KOPT-K1 (cell line): ENCODE results near the gene SAV1.
A peak's percentile ranks its signal among the peaks of the same experiment; 100 is the strongest.
"Not testable (repeated sequence)": the region's sequence is repeated elsewhere in the genome, so short reads cannot be mapped to it uniquely, and the experiment has no call there.

Experiments used
- H3K27ac ChIP-seq: fragments of 200-600 bp; sonication (generic); 2 replicates; pipeline ENCODE4 v1.5.1; 2016; ENCODE audit warnings: antibody characterized with exemption, mild to moderate bottlenecking, low read depth, low read length; ENCODE audit not compliant: poor library complexity, severe bottlenecking
- H3K36me3 ChIP-seq: fragments of 200-600 bp; sonication (generic); 2 replicates; pipeline ENCODE4 v1.5.1; 2017; ENCODE audit warnings: antibody characterized with exemption, mild to moderate bottlenecking, low read length, moderate library complexity; ENCODE audit not compliant: insufficient read depth
- H3K9me3 ChIP-seq: fragments of 200-600 bp; sonication (generic); 2 replicates; pipeline ENCODE4 v1.5.1; 2017; ENCODE audit warnings: antibody characterized with exemption, low read length, mild to moderate bottlenecking; ENCODE audit not compliant: insufficient read depth, poor library complexity, severe bottlenecking

Gene SAV1

DNA sequence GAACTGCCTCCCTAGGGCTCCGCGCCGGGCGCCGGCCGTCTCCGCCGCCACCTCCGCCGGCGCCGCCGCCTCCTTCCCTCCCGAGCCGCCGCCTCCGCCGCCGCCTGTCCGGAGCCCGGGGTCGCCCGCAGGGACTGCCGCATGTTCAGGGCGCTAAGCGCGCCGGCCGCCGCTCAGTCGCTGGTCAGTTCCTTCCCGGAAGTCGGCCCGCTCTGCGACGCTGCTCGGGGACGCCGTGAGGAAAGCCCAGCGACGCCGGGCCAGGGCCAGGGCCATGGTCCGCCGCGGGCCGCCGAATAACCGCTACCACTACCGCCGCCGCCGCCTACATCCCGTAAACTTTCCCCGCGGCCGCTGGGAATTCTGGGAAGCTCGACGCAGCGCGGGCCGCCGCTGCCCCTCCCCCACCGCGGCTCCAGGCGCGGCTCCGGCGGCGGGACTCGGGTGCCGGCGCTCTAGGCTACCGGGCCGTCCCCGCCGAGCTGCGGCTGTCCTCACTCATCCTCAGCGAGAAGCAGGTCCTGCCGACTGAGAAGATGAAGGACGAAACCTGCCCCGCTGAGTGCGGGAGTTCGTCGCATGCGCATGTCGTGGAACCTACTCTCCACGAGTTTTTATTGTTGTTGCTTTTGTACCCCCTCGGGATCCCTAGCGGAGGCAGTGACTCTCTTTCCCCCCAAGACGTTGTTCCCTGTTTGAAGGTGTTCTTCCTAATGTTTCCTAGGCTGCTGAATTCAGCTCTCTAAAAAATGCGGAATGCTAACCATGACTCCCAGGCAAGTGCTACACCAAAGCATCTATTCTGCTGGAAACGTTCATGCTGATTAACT is at the start of gene SAV1:
Gene SAV1 (minus strand): TSS at position 311 of the 830 bp plus-strand sequence. CDS start 339 bp downstream, outside the sequence.
- no peaks in the 10 kb centered on the region for H3K36me3 ChIP-seq
- no peaks in the 10 kb centered on the region for H3K9me3 ChIP-seq
- H3K27ac ChIP-seq: peak within 1 kb of the TSS; percentile 30

DNA sequence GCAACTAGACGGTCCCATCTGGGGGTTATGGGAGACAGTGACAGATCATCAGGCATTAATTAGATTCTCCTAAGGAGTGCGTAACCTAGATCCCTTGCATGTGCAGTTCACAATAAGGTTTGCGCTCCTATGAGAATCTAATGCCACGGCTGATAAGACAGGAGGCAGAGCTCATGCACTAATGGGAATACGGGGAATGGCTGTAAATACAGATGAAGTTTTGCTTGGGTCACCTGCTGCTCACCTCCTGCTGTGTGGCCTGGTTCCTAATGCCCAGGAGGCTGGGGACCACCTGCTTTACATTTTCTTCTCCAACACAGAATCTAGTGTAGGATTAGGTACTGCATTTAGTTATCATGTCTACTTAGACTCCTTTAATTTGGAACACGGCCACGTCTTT is 49.7 kb upstream of the SAV1 start:
- Histone ChIP-seq H3K27ac (no peak overlapping the region), H3K36me3 (peaks cover 16% of the 10 kb centered on the region), H3K9me3 (no peaks in the 10 kb centered on the region)

DNA sequence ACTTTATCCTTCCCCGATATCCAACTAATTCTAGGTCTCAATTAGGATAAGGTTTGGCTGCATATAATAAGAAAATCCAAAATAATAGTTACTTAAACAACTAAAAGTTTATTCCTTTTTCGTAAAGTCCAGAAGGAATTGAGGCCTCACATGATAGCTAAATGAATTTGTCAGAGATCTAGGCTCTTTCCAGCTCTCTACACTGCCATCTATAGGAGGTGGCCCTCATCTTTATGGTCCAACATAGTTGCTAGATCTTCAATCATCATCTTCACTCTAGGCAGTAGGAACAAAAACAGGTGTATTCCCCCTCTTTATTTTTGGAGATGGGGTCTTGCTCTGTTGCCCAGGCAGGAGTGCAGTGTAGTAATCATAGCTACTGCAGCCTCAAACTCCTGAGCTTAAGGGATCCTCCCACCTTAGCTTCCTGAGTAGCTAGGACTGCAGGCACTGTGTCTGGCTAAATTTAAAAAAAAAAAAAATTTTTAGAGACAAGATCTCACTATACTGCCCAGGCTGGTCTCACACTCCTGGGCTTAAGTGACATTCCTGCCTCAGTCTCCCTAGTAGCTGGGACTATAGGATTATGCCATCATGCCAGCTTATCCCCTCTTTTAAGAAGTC is 46.5 kb upstream of the SAV1 start:
- no peaks in the 10 kb centered on the region for H3K36me3 ChIP-seq
- no peak overlapping the region for H3K27ac ChIP-seq
- H3K9me3 ChIP-seq: no peaks in the 10 kb centered on the region

DNA sequence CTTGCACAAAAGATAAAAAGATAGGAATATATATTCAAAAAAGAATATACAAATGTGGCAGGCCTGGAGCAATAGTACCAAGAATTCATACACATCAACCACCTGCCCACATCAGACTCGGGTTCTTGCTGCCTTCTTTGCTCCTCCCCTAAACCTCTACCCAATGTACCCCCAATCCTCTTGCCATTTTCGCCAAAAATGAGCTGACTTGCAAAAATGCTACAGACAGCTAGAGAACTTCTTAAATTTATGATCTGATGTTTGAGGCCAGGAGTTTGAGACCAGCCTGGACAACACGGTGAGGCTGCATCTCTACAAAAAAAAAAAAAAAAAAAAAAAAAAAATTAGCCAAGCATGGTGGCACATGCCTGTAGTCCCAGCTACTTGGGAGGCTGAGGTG is 42.9 kb upstream of the SAV1 start:
- H3K36me3 ChIP-seq: no peaks in the 10 kb centered on the region
- H3K27ac ChIP-seq: no peak overlapping the region
- no peaks in the 10 kb centered on the region for H3K9me3 ChIP-seq

DNA sequence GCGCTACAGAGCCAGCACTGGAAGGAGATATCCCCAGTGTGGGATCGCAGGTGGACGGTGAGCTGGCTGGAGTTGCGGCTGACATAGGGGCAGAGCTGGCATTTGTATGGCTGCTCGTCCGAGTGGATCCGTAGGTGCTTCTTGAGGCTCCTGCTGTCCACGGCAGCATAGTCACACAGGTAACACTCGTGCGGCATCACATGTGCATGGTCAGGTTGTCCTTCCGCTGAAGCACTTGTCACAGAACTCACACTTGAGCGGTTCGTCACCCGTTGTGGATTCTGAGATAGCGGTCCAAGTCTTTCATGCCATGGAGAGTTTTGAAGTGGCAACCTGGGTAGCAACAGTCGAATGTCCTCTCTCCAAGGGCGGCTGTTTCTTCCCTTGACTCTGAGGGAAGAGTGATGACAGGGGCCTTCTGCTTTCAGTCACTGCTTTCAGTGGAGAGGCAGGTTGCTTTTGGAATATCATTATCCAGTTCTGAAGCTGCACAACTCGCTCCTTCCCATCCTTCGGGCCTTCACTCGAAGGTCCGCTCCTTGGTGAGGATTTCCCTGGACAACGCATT is 37.0 kb upstream of the SAV1 start:
- no peaks in the 10 kb centered on the region for H3K36me3 ChIP-seq
- H3K9me3 ChIP-seq: no peaks in the 10 kb centered on the region
- no peak overlapping the region for H3K27ac ChIP-seq

DNA sequence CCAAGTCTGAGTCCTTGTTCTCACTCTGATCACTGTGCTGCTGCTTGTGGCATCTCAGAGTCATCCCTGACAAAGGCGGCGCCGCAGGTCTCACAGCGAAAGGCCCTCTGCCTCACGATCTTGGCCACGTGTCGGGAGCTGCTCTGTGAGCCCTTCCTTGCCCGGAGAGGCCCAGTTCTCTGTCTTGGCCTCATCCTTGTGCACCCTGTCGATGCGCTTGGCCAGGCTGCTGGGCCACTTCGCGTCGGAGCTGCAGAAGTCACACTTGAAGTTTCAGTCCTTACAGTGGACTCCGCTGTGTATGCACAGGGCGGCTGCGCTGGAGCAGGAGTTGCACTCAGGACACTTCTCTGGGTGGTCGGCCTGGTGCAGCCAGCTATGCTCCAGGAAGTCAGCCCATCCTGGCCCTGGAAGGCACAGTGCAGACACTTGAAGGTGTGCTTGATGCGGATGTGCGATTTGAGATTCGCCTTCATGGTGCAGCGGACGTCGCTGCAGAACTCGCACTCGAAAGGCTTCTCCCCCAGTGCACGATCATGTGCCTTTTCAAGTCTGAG is 36.4 kb upstream of the SAV1 start:
- Histone ChIP-seq H3K36me3 (no peaks in the 10 kb centered on the region), H3K9me3 (no peaks in the 10 kb centered on the region), H3K27ac (no peak overlapping the region)

DNA sequence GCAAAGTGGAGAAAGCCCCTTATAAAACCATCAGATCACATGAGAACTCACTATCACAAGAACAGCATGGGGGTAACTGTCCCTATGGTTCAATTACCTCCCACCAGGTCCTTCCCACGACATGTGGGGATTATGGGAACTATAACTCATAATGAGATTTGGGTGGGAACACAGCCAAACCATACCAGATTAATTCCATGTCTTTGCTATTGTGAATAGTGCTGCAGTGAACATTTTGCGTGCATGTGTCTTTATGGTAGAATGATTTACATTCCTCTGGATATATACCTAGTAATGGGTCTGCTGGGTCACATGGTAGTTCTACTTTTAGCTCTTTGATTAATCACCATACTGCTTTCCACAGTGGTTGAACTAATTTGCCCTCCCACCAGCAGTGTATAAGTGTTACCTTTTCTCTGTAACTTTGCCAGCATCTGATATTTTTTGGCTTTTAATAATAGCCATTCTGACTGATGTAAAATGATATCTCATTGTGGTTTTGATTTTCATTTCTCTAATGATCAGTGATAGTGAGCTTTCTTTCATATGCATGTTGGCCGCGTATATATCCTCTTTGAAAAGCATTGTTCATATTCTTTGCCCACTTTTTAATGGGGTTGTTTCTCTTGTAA is 29.7 kb upstream of the SAV1 start:
- H3K36me3 ChIP-seq: no peaks in the 10 kb centered on the region
- no peak overlapping the region for H3K27ac ChIP-seq
- H3K9me3 ChIP-seq: peaks cover 11% of the 10 kb centered on the region

DNA sequence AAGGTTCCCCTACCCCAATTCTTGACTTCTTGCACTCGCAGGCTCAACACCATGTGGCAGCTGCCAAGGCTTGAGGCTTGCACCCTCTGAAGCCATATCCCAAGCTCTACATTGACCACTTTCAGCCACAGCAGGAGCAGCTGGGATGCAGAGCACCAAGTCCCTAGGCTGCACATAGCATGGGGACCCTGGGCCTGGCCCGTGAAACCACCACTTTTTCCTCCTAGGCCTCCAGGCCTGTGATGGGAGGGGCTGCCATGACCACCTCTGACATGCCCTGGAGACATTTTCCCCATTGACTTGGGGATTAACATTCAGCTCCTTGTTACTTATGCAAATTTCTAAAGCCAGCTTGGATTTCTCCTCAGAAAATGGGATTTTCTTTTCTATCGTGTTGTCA is 26.2 kb upstream of the SAV1 start:
- H3K36me3 ChIP-seq, H3K27ac ChIP-seq: not testable (repeated sequence)
- peaks cover 11% of the 10 kb centered on the region for H3K9me3 ChIP-seq

DNA sequence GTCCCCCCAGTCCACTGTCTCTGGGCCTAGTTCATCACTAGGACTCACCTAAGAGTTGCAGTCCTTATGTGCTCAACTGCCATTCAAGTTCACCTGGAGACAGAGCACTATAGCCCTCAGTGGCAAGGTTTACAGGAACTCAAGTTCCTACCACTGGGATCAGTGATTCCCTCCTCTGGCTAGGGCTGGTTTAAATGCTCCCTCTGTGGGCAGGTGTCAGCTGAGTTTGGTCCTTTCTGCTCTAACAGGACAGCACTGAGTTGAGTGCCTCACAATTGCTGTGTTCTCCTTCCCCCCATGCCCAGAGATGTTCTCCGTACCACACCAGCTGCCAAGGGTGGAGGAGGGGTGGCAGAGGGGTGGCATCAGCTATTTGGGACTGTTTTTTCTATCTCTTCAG is 20.8 kb upstream of the SAV1 start:
- no peak overlapping the region for H3K27ac ChIP-seq
- peaks cover 13% of the 10 kb centered on the region for H3K9me3 ChIP-seq
- H3K36me3 ChIP-seq: no peaks in the 10 kb centered on the region

DNA sequence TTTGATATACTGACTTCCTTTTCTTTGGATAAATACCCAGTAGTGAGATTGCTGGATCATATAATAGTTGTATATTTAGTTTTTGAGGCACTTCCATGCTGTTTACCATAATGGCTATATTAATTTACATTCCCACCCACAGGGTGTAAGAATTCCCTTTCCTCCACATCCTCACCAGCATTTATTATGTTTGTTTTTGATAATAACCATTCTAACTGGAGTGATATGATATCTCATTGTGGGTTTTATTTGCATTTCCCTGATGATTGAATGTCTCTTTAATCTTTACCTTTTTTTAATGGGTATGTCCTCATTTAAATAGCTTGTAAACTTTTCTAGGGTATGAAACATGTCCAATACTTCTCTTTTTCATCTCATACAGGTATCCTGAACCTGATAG is 11.6 kb upstream of the SAV1 start:
- no peak overlapping the region for H3K27ac ChIP-seq
- no peaks in the 10 kb centered on the region for H3K36me3 ChIP-seq
- no peaks in the 10 kb centered on the region for H3K9me3 ChIP-seq

DNA sequence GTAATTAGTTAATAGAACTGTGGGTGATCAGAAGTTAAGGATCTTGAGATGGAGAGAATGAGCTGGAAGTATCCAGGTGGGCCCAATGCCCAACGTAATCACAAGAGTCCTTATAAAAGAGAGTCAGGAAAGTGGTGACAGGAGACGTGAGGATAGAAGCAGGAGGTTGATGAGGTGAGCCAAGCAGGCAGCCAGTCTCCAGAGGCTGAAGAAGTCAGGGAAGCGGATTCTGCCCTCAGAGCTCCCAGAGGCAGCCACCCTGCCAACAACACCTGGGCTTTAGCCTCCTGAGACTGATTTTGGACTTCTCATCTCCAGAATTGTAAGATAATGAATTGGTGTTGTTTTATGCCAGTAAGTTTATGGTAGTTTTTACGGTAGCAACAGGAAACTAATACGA is 10.1 kb upstream of the SAV1 start:
- H3K36me3 ChIP-seq: no peaks in the 10 kb centered on the region
- no peaks in the 10 kb centered on the region for H3K9me3 ChIP-seq
- no peak overlapping the region for H3K27ac ChIP-seq

DNA sequence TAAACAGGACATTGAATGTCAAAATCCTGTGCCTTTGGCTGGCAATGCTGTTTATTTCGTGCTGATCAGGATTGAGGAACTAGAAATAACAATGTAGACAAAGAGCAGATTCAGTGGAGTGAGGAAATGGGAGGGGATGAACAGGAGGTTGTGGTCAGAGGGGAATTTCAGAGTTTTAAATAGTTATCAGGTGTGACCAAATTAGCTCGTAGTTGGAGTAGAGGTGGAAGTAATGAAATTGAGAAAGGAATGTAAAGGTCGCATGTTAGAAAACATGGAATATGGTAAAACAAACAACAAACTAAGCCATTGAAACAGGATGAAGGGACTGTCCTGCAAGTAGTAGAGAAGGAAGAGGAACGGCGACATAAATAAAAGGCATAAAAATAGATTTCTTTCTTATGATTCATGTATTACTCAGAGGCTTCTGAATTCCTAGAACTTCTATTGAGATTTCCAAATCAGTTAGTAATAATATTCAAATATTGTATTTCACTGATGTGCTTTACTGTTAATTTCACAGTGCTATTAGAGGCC is 9.5 kb upstream of the SAV1 start:
- H3K27ac ChIP-seq: no peak overlapping the region

DNA sequence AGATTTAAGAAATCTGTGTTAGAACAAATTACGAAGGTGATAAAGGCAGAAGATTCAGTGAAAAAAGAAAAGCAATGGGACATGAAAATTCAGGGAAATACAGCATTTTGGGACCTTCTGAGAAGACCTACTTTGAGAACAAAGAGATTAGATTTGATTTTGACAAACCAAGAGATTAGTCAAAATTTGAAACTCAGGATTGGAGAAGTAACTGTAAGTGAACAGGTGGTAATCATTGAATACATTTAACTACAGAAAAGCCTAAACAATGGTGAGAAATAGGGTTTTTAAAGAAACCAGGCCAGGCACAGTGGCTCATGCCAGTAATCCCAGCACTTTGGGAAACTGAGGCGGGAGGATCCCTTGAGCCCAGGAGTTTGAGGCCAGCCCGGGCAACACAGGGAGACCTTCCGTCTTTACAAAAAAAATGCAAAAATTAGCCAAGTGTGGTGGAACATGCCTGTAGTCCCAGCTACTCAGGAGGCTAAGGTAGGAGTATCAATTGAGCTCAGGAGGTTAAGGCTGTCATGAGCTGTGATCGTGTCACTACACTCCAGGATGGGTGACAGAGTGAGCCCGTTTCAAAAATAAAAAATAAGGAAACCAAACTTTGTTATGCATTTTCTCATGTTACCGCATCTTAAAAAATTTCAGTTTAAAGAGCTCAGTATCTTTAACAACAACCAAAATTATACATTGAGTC is 8.9 kb upstream of the SAV1 start:
- H3K27ac ChIP-seq: no peak overlapping the region
- H3K36me3 ChIP-seq: no peaks in the 10 kb centered on the region
- H3K9me3 ChIP-seq: no peaks in the 10 kb centered on the region

More for the DNA sequence above, 9.5 kb upstream of the SAV1 start:
- no peaks in the 10 kb centered on the region for H3K36me3 ChIP-seq
- no peaks in the 10 kb centered on the region for H3K9me3 ChIP-seq

DNA sequence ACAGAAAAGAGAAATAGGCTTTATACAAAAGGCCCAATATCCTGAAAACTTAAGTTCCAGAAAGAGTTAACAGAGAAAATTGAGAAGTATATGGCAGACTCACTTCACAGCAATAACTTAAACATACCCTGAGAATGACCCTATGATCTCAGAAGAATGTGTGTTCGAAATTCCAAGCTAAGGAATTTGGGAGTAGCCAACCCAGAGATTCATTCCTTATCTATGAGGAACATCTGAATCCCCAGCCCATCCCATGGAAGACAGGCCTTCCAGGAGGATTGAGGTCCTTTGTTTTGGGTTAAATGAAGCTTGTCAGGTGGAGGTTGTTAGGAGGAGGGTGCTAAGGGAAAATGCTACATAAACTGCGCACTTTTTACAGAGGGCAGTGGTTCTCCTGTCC is 7.5 kb upstream of the SAV1 start:
- Histone ChIP-seq H3K27ac (no peak overlapping the region), H3K36me3 (no peaks in the 10 kb centered on the region), H3K9me3 (no peaks in the 10 kb centered on the region)
